Suprapubic skin (tissue), 4 donors: ENCODE data around the gene CD93.

Source experiments
- EP300 ChIP-seq: sonication (generic); formaldehyde crosslinking; IDR thresholded peaks from one replicate; pipeline ENCODE4 v1.6.1; 2017; ENCODE audit warnings: antibody characterized with exemption
- POLR2A ChIP-seq, 2 donors: fragments of 450-650 bp; IDR thresholded peaks; one replicate each; pipeline ENCODE4 v1.6.1; 2017; ENCODE audit warnings: antibody characterized with exemption in 2 of 2, mild to moderate bottlenecking in 2 of 2, moderate library complexity in 2 of 2
- POLR2AphosphoS5 ChIP-seq, 3 donors: sonication (generic); formaldehyde crosslinking; IDR thresholded peaks; one replicate each; pipeline ENCODE4 v1.6.1; 2017; ENCODE audit warnings: antibody characterized with exemption in 3 of 3
- TF ChIP-seq, protein P1 (sequence below), 2 donors: fragments of 200-600 bp in 1 of 2; fragments of 450-650 bp in 1 of 2; sonication (generic) in 1 of 2; IDR thresholded peaks; one replicate each; pipeline ENCODE4 v1.5.1; 2016 to 2019; ENCODE audit warnings: antibody characterized with exemption in 2 of 2, mild to moderate bottlenecking in 1 of 2, moderate library complexity in 1 of 2

DNA sequence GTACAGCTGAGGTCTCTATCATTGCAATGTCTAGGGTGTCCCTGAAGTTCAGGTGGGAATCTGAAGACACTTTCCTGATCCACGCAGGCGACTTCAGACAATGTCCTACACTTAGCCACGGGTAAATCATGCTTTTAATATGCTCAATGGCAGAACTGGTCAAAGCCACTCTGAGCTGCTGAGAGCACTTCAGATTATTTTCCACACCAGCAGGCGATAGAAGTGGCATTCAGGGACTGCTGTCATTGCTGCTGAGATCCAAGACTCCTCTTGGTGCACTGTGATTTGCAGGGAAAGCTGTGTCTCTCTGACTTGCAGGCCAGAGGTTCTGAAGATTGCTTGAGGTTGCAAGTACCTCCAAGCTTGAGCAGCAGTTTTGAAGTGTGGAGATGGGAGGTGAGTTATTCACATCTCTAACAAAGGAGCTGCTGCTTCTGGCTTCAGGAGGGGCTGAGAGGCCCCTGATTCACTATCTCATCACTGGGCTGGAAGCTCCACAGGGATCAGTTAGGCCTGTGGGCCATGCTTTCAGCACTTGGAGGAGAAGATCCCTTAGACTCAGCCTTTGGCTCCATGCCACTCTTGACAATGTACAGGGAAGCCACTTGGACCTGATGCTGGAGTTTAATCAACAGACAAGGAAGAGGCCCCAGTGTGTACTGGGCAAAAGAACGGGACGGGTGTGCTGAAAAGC lies 53.9 kb downstream of the CD93 start:
- TF ChIP-seq, protein P1, sequence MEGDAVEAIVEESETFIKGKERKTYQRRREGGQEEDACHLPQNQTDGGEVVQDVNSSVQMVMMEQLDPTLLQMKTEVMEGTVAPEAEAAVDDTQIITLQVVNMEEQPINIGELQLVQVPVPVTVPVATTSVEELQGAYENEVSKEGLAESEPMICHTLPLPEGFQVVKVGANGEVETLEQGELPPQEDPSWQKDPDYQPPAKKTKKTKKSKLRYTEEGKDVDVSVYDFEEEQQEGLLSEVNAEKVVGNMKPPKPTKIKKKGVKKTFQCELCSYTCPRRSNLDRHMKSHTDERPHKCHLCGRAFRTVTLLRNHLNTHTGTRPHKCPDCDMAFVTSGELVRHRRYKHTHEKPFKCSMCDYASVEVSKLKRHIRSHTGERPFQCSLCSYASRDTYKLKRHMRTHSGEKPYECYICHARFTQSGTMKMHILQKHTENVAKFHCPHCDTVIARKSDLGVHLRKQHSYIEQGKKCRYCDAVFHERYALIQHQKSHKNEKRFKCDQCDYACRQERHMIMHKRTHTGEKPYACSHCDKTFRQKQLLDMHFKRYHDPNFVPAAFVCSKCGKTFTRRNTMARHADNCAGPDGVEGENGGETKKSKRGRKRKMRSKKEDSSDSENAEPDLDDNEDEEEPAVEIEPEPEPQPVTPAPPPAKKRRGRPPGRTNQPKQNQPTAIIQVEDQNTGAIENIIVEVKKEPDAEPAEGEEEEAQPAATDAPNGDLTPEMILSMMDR (IDR thresholded peaks at IDR 0.05) = no peak
- TF ChIP-seq POLR2A (IDR thresholded peaks at IDR 0.05) = no peak
- no peak for TF ChIP-seq POLR2AphosphoS5 (IDR thresholded peaks at IDR 0.05)
- TF ChIP-seq EP300 = no peak
